Activated B cell treated with CpG ODN at 0.5 μM for 24 hours (primary cell): ENCODE results near the gene ATRNL1. TPM values are rescaled to one million over a fixed set of nuclear protein-coding genes. Genes with fewer than 3 reads are reported as not detected.

Experiments
- ATAC-seq: fragments of 200-7000 bp; cut with Tn5 transposase; one replicate; pipeline ENCODE4 v1.10.0; 2021; ENCODE audit warnings: low read depth, mild to moderate bottlenecking, moderate library complexity
- CTCF ChIA-PET: fragments of 350-600 bp; sonication (Branson Sonifier 250); formaldehyde crosslinking; loops from one replicate; lab custom pipeline; 2021; ENCODE audit warnings: antibody characterized with exemption; lab: Charles Lee
- POLR2A ChIA-PET: fragments of 350-600 bp; sonication (Branson Sonifier 250); formaldehyde crosslinking; loops from one replicate; lab custom pipeline; 2021; ENCODE audit warnings: antibody characterized with exemption; lab: Charles Lee
- DNase-seq: peaks from one replicate; pipeline ENCODE4 v3.0.0; 2022
- H3K27ac Mint-ChIP-seq: one replicate; pipeline ENCODE4 v1.8.0; 2020; ENCODE audit warnings: mixed read lengths
- H3K27me3 Mint-ChIP-seq: one replicate; pipeline ENCODE4 v1.8.0; 2021; ENCODE audit warnings: mixed read lengths
- H3K36me3 Mint-ChIP-seq: one replicate; pipeline ENCODE4 v1.8.0; 2021; ENCODE audit warnings: low read depth, mixed read lengths
- H3K4me1 Mint-ChIP-seq: one replicate; pipeline ENCODE4 v1.8.0; 2021; ENCODE audit warnings: mixed read lengths
- H3K4me3 Mint-ChIP-seq: one replicate; pipeline ENCODE4 v1.8.0; 2020; ENCODE audit warnings: mild to moderate bottlenecking, mixed read lengths
- H3K9me3 Mint-ChIP-seq: one replicate; pipeline ENCODE4 v1.8.0; 2020; ENCODE audit warnings: mixed read lengths
- intact Hi-C: fragments of 100-400 bp; cut with micrococcal nuclease; formaldehyde crosslinking; loops from one replicate; pipeline ENCODE4 v1.15.1; 2024
- total RNA-seq: library from RNA; stranded (reverse); gene quantifications from 2 replicates; pipeline ENCODE4 v1.2.3, GENCODE V29; 2022
- TF ChIP-seq, protein P1 (sequence below): fragments of 200-600 bp; IDR thresholded peaks from one replicate; pipeline ENCODE4 v1.8.0; 2022; ENCODE audit warnings: antibody characterized with exemption, mild to moderate bottlenecking

ATRNL1 gene
- total RNA-seq, 1 donor from 2014 or later: 1.2 TPM

DNA sequence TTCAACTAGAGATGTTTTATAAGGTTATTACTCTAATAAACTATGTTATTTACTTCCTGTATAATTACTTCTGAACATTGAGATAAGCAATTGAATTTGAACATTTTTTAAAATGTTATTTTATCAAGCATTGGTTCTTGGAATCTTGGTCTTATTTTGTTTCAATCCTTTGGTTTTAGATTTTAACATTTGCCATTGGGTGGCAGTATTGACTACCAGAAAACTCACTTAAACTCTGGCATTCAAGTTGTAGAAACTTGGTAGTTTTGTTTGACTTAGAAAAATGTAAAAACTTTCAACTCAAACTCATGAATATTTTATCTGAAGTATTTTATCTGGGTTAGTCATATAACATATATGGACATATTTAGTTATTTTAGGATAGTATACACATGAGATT, 48.1 kb downstream of the ATRNL1 start:
- no peak overlapping the region for H3K27ac Mint-ChIP-seq
- intact Hi-C loops: no loop called here
- CTCF ChIA-PET: no interaction called here
- POLR2A ChIA-PET: no interaction called here
- H3K36me3 Mint-ChIP-seq: no peaks in the 10 kb centered on the region
- DNase-seq (no peak), ATAC-seq (no peak)
- H3K4me1 Mint-ChIP-seq: no peaks in the 10 kb centered on the region
- no peaks in the 10 kb centered on the region for H3K27me3 Mint-ChIP-seq
- H3K4me3 Mint-ChIP-seq: no peak overlapping the region
- TF ChIP-seq, protein P1, sequence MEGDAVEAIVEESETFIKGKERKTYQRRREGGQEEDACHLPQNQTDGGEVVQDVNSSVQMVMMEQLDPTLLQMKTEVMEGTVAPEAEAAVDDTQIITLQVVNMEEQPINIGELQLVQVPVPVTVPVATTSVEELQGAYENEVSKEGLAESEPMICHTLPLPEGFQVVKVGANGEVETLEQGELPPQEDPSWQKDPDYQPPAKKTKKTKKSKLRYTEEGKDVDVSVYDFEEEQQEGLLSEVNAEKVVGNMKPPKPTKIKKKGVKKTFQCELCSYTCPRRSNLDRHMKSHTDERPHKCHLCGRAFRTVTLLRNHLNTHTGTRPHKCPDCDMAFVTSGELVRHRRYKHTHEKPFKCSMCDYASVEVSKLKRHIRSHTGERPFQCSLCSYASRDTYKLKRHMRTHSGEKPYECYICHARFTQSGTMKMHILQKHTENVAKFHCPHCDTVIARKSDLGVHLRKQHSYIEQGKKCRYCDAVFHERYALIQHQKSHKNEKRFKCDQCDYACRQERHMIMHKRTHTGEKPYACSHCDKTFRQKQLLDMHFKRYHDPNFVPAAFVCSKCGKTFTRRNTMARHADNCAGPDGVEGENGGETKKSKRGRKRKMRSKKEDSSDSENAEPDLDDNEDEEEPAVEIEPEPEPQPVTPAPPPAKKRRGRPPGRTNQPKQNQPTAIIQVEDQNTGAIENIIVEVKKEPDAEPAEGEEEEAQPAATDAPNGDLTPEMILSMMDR: no peak
- H3K9me3 Mint-ChIP-seq: peaks cover 7% of the 10 kb centered on the region

DNA sequence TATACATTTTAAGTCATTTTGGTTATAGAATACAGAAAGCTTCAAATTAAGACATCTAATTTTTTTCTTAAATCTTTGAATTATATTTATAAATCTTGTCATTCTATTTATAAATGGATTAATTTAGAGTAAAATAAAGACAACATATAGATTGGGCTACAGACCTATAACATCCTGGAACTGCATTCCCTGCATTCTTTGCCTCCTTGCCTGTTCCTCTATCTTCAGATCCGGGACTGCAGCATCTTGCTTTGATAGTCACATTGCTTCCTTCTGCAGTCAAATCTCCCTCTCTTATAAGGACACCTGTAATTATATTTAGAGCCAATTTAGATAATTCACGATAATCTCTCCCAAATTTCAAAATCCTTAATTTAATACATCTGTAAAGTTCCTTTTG, 64.2 kb downstream of the ATRNL1 start:
- POLR2A ChIA-PET: no interaction called here
- CTCF ChIA-PET: no interaction called here
- Mint-ChIP-seq H3K36me3 (no peaks in the 10 kb centered on the region), H3K9me3 (no peaks in the 10 kb centered on the region), H3K27me3 (peaks cover 10% of the 10 kb centered on the region), H3K27ac (no peak overlapping the region), H3K4me3 (no peak overlapping the region), H3K4me1 (no peaks in the 10 kb centered on the region)
- TF ChIP-seq, protein P1: no peak
- ATAC-seq (no peak), DNase-seq (no peak)
- intact Hi-C loops: no loop called here

GRCh38 chr10:115163129-115163528, 70.0 kb downstream of the ATRNL1 start:
- no peak overlapping the region for H3K27ac Mint-ChIP-seq
- ATAC-seq (no peak), DNase-seq (no peak)
- intact Hi-C loops: no loop called here
- POLR2A ChIA-PET: no interaction called here
- no peaks in the 10 kb centered on the region for H3K4me1 Mint-ChIP-seq
- no peaks in the 10 kb centered on the region for H3K27me3 Mint-ChIP-seq
- no peak overlapping the region for H3K4me3 Mint-ChIP-seq
- CTCF ChIA-PET: no interaction called here
- TF ChIP-seq, protein P1: no peak
- H3K9me3 Mint-ChIP-seq: peaks cover 2% of the 10 kb centered on the region
- H3K36me3 Mint-ChIP-seq: no peaks in the 10 kb centered on the region

DNA sequence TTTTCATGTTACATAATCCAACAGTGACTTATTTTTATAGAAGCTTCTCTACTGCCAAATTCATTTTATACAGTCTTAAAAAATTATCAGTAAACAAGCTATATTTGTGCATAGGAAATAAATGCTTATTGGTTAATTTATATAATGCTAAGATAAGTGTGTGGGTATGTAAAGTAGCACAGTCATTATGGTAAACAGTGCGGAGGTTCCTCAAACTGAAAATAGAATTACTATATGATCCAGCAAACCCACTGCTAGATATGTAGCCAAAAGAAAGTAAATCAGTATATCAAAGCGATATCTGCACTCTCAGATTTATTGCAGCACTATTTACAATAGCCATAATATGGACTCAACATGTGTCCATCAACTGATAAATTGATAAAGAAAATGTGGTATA, 71.1 kb downstream of the ATRNL1 start:
- TF ChIP-seq, protein P1: no peak
- ATAC-seq: no peak
- Mint-ChIP-seq H3K36me3 (no peaks in the 10 kb centered on the region), H3K4me3 (no peak overlapping the region), H3K9me3 (peaks cover 2% of the 10 kb centered on the region), H3K27me3 (no peaks in the 10 kb centered on the region), H3K4me1 (no peaks in the 10 kb centered on the region), H3K27ac (no peak overlapping the region)
- ChIA-PET CTCF (no interaction called here), POLR2A (no interaction called here)
- intact Hi-C loops: no loop called here
- DNase-seq: no peak

GRCh38 chr10:115167751-115168150, 74.6 kb downstream of the ATRNL1 start:
- Mint-ChIP-seq H3K27ac (no peak overlapping the region), H3K36me3 (no peaks in the 10 kb centered on the region), H3K9me3 (peaks cover 2% of the 10 kb centered on the region), H3K4me1 (no peaks in the 10 kb centered on the region), H3K4me3 (no peak overlapping the region), H3K27me3 (no peaks in the 10 kb centered on the region)
- POLR2A ChIA-PET: no interaction called here
- CTCF ChIA-PET: no interaction called here
- TF ChIP-seq, protein P1: no peak
- ATAC-seq: no peak
- no peak for DNase-seq
- intact Hi-C loops: no loop called here
